OCI-M2 (cell line): ENCODE data around the gene CCDC92.

ENCODE experiments used
- DNase-seq: peaks from one replicate; lab custom pipeline; 2025; ENCODE audit not compliant: unreplicated experiment; lab: John Stamatoyannopoulos, UW

Gene CCDC92

DNA sequence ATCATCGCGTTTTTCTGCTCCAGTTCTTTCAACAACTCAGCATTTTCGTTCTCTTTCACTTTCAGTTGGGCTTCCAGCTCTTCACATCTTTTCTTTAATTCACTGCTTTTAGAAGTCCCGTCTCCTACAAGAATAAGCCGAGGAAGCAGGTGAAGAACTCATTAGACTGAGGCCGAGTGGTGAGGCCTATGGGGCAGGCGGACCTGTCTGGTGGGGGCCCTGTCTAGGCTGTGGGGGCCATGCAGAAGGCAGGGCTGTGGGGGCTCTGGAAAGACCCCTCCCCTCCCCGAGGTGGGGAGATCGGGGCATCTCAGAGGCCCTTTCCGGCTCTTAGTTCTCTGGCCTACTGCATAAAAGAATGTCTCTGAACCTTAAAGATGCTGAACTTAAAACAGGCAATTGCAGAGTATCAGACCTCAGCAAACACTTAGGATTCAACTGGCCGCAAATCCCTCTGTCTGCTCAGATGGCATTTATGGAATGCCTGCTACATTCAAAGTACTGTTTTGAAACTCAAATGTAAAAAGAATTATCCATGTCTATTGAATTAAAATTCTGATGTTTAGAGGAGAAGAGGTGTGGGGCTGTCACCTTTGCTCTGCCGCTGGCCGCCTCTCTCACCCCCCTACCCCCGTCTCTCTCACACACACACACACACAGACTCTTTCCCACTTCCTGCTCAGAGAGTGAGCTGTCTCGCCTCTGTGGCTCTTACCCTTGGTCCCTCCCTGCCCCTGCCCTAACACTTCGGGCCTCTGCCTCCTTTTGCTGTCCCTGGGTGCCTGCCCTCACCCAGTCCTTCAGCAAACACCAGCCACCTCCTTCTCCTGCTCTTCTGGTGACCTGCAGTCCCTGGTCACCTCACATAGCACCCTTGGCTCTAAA lies 34.7 kb downstream of the CCDC92 start:
- no peak for DNase-seq

DNA sequence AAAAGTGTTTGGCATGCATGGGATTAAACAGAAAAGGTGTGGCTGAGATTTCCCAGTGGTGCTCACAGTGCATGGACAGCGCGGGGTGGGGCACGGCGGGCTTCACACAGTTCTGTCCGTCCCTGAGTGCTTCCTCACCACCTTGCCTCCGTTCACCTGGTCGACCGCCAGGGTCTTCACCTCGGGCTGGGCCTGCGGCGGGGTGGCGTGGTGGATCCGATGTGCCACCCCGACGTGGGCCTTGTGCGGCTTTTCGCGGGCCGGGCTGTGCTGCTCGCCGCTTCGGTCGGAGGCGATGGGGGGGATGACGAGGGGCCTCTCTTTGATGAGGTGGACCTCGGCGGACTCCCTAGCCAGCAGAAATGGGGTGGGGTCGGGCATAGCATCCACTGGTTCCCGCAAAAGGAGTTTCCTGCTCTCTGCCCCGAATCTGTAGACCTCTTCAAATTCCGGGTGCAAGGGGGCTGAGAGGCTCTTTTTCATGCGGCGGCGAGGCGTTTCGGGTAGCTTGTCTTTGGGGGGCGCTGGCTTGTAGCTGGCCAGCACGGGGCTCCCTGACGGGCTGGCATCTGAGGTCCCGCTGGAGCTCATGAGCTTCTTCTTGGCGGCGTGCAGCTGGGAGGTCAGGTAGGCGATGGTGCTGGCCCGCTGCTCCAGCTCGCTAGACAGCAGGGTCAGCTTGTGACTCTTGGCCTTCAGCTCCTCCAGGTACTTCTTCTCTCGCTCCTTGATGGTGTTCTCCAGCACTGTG lies 35.5 kb downstream of the CCDC92 start:
- DNase-seq = no peak

DNA sequence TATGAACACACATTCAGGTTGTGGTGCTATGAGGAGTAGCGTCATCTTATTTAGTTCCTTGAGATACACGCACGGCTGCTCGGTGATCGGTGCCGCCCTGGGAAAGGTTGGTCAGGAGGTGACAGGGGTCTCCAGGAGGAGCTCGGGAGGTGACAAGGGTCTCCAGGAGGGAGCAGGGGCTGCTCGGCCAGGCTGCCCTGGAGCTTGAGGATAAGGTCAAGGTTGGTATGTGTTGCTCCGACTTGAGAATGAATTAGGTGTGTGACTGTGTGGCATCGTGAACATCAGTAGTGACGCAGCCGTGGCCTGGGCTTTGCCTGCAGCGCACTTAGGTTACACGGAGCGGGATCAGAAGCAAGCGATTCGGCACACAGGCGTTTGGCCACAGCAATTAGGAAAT lies 36.2 kb downstream of the CCDC92 start:
- DNase-seq = no peak

DNA sequence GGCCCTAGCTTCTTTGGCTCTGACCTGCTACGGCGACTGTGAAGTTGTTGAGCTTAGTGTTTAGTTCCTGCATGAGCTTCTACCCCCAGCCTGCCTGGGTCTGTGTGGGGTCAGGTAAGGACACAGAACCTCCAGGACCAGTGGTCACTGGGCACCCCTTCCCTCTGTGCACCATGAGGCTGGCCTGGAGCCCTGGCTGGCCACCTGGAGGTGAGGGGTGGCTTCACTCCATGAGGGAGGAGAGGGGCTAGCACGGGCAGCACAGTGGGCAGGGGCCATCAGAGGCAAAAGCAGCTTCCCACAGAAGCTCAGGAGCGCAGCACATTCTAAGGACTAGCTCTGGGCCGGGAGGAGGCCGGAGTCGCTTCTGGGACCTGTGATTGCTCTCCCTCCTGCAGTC lies 36.7 kb downstream of the CCDC92 start:
- DNase-seq = no peak

DNA sequence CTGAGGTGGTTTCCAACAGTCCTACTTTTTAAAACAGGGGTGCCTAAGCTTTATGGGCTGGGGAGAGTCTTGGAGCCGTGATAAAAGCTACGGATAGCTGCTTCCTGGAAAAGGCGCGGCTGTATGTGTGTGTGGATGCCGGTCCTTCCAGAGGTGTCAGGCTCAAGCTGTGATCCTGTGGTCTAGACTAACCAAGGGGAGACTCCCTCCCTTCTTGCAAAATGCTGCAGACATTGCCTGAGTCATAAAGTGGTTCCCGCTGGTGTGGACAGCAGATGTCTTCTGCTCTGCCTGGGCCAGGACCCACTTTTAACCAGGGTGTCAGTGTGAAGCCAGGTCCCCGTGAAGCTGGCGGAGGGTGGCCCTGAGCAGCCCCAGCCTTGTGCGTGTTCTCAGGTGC lies 37.8 kb downstream of the CCDC92 start:
- no peak for DNase-seq

DNA sequence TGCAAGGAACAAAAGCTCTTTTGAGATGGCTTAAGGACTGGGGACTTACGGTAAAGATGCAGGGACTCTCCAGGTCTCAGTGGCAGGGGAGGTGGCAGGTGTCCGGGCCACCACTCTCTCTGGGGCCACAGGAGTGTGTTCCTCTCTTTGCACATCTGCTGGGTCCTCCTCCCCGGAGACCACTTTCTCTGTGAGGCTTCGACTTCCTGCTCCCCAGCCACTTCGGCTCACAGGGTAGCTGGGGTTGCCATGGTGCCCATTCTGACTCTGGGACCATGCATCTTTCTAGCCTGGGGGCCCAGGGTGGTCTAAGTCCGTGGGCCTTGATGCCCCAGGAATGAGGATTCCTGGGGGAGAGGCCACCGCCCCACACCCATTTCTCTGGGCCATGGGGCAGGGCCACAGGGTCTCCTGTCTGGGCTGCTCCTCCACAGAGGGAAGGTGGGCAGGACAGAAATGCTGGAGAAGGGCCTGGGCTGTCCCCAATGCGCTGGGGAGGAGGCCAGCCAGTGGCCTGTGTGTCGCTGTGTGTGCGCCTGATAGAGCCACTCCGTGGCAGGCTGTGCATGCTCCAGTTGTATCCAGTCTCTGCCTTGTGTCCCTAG lies 38.5 kb downstream of the CCDC92 start:
- no peak for DNase-seq

DNA sequence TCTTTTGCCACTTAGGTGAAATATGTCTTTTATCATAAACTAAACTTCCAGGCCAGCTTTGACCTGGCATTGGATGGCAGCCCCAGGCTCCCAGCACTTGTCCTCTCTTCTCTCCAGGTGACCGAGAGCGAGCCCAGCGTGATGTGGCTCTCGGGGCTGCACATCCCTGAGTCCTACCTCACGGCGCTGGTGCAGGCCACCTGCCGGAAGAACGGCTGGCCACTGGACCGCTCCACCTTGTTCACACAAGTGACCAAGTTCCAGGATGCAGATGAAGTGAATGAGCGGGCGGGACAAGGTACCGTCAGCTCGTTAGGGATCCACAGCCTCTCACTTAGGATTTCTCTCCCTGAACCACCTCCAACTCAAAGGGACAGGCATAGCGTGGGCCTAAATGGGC lies 39.4 kb downstream of the CCDC92 start:
- DNase-seq = no peak

DNA sequence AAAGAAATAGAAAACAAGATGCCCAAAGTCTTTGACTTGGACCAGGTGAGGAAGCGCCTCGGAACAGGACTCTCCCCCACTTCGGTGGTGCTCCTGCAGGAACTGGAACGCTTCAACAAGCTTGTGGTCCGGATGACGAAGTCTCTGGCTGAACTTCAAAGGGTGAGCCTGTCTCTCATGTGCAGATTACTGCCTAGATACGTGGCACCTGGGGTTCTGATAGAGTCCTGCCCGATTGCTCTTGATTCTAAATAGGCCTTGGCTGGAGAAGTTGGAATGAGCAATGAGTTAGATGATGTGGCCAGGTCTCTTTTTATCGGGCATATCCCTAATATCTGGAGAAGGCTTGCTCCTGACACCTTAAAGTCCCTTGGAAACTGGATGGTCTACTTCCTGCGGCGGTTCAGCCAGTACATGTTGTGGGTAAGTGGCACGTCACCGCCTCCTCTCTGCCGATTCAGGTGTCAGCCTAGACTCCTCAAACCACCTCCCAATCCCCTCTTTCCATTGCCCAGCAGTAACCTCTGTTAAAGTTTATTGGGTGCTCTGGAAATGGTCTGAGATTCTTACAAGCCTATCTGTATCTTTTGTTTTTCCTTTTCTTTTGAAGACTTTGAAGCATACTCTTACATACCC lies 40.8 kb downstream of the CCDC92 start:
- no peak for DNase-seq

DNA sequence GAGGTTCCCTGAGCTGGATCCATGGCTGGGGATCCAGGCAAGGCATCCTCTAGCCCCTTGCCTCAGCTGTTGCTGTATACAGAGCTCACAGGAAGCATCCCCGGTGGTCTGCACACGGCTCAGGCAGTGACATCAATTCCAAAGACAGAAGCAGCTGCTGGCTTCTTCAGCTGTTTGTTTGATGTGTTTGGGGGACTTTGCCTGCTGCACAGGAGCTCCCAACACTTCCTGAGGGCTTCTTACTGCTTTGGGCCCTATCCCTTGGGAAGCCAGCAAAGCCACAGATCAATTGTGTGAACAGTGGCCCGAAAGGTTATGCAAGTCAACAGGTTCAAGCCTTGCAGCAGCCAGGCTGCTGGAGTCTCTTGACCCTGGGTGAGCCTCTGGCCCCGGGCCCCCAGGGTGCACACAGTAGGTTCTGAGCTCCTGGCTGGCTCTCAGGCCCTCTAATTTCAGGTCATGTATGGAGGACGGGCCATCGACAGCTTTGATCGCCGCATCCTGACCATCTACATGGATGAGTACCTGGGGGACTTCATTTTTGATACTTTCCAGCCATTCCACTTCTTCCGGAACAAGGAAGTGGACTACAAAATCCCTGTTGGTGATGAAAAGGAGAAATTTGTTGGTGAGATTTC lies 42.6 kb downstream of the CCDC92 start:
- no peak for DNase-seq

DNA sequence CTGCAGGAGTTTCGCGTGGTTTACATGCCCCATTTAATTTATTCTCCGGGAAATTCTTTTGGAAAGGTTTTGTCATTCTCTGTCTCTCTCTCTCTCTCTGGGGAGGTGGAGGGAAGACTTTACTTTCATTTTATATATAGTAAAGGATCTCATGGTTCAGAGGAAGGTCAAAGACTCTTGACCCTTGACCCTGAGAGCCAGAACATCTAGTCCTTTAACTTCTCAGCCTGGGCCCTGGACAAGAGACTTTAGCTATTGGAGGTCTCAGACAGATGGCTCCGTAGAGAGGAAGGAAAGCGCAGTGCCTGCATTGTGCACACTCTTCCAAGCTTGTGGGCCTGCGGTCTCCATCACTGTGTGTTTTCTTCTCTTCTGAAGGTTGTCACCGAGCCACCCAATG lies 43.7 kb downstream of the CCDC92 start:
- no peak for DNase-seq

DNA sequence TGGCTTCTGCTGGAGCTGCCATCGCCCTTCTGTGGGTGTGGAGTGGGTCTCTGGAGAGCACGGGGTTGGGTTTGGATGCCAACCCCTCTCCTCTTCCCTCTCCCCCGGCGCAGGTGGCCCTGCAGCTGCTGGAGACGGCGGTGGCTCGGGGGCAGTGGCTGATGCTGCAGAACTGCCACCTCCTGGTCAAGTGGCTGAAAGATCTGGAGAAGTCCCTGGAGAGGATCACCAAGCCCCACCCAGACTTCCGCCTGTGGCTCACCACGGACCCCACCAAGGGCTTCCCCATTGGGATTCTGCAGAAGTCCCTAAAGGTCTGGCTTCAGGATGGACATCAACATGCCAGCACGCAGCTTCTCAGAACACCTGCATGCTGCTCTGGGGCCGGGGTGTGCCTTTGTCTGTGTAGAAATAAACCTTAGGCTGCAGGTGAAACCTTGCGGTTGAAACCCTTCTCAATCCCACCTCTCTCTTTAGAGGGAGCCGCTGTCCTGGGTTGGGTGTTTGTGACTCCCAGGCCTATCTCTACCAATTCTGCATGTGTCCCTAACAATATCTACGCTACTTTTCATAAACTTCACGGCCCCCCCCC lies 44.3 kb downstream of the CCDC92 start:
- DNase-seq = no peak

DNA sequence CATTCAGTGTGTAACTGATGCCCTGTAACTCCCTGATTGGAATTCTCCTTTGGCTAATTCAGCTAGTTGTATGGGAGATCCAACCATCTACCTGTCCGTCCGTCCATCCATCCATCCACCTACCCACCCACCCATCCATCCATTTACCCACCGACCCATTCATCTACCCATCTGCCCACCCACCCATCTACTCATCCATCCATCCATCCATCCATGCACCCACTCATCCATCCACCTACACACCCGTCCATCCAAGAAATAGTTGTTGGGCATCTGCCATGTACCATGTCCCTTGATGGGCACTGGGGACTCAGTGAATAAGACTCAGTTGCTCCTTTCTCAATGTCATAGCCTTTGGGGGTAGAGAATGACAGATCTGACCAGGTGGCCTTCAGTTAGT lies 48.1 kb downstream of the CCDC92 start:
- no peak for DNase-seq

DNA sequence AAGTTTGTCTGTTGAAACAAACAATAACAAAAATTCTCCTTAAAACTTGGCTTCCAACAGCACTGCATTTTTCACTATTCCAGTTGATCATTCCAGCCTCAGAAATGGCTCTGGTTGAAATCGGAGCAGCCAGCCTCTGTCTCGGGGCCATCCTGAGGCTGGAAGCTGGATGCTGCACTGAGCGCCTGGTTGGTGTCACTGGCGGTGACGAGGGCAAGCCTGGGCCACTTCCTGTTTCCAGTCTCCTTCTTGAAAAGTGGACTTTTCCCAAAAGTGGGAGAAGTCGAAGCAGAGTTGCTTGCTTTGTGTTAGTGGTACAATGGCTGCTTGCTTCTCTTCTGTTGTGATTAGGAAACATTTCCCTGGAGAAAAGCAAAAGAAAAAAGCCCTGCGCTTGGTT lies 48.7 kb downstream of the CCDC92 start:
- no peak for DNase-seq

DNA sequence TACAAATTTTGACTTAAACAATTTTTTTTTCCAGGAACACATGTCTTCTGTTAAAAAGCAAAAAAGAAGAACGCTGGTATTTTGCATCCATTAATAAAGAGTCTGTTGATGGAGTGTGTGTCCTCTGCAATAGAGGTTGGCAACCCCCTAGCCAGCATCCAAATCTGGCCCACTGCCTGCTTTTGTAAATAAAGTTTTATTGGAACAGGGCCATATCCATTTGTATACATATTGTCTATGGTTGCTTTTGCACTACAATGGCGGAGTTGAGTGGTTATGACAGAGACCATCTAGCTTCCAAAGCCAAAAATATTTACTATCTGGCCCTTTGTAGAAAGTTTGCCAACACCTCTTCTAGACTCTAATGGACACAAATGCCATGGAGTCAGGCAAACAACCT lies 49.6 kb downstream of the CCDC92 start:
- no peak for DNase-seq

DNA sequence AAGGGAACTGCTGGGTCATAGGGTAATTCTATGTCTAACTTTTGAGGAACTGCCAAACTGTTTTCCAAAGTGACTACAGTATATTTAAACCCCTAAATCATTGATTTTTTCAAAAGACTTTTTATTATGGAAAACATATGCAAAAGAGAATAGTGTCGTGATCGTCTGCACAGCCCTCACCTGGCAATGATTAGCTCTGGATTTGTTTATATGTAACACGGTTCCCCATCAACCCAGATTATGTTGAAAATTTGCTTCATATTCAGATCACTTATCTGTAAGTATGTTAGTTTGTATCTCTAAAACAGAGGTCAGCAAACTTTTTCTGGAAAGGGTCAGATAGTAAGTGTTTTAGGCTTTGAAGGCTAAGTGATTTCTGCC lies 52.7 kb downstream of the CCDC92 start:
- DNase-seq = no peak

DNA sequence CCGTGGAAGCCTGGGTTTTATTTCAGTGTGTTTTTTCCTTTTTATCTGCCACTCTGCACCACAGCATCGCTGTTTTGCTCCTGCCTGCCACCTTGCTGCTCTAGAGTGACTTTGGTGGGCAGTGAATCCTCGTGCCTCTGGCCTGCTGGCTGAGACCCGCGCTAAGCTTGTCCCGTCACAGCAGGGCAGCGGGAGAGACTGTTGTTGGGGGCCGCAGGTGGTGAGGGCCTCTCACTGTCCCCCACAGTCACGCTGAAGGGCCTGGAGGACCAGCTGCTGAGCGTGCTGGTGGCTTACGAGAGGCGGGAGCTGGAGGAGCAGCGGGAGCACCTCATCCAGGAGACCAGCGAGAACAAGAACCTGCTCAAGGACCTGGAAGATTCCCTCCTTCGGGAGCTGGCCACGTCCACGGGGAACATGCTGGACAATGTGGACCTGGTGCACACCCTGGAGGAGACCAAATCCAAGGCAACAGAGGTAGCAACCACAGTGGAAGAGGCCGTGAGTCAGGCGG lies 55.2 kb downstream of the CCDC92 start:
- no peak for DNase-seq

DNA sequence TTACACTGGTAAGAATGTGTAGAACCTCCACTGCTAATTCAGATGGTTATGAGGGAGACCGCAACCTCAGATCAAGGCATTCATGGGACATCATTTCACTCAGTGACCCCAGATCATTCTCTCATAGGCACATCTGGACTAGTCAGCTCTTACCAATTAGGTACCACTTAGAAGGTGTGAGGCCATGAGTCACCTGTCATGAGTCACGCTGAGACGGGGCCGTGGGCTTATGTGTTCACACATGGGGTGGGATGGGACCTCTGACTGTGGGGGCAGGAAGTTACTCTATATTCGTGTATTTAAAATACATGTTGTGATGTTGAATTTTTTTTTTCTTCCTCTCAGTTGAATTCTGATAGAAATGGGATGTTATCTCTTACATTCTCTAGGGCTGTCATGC lies 55.9 kb downstream of the CCDC92 start:
- no peak for DNase-seq

DNA sequence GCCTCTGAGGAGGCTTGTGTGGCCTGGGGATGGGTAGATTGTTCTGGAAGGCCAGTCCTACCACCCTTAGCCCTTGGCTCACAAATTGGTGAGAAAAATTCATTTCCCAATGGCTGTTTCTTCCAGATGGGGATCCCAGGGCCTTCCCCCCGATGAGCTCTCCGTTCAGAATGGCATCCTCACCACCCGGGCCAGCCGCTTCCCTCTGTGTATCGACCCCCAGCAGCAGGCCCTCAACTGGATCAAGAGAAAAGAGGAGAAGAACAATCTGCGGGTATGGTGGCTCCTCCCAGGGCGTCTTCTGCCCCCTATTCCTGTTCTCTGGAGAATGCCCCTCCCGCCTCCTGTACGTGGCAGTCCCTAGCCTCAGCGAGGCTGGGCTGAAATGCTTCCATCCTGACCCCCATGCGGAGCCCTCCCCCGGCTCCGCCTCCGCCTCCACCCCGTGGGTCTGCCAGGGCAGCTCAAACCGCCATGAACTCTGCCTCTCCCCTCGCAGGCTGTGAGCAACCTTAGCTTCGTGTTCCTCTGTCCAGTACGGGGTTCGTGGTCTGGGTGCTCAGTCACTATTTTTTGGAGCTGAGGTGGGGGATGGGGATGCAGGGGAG lies 57.8 kb downstream of the CCDC92 start:
- no peak for DNase-seq

DNA sequence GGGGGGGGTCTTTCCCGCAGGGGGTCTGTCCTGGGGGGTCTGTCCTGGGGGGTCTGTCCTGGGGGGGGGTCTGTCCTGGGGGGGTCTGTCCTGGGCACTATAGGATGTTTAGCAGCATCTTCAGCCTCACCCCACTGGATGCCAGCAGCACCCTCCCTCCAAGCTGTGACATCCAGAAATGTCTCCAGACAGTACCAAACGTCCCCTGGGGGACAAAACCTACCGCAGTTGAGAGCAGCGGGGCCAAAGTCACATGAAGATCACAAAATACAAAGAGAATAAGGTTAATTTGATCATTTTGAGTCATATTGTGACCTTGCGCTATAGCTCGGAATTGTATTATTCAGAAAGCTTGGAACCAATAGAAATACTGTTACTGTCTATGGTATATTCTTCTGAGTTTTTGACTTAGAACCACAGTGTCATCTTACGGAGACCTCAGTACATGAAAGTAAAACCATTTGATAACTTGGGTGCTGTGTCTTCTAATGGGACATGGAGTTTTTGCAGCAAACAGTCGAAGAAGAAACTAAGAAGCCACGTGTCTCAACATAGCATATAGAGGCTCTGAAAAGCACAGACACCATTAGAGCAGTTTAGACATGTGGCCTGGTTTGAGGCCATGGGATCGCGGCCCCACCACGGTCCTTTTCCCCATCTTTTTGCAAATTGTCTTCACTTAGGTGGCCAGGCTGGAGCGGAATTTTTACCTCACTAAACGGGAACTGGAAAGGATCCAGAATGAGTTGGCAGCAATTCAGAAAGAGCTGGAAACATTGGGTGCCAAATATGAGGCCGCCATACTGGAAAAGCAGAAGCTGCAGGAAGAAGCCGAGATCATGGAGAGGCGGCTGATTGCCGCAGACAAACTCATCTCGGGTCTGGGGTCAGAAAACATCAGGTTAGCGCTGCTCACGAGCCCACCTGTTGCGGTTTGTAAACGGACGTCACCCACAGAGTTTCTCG lies 59.9 kb downstream of the CCDC92 start:
- no peak for DNase-seq
